ENCODE measurements around the gene CYP4V2.

DNA sequence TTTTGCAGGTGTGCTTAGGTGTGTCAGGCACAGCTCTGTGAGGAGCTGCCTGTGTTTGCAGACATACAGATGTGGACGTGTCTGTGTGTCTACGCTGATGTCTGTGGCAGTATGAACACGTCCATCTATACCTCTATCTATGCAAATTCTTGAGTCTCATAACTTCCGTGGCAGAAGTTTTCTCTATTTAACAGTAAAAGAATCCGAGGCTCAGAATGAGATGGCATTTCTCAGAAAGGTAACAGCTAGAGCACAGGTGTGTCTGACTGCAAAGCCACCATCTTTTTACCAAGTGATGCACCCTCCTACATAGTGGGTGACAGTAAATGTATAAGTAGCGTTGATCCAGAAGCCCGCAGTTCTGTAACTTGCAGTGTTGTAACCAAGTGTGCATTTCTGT is 39.9 kb upstream of the CYP4V2 start:
- TF ChIP-seq, protein P1, sequence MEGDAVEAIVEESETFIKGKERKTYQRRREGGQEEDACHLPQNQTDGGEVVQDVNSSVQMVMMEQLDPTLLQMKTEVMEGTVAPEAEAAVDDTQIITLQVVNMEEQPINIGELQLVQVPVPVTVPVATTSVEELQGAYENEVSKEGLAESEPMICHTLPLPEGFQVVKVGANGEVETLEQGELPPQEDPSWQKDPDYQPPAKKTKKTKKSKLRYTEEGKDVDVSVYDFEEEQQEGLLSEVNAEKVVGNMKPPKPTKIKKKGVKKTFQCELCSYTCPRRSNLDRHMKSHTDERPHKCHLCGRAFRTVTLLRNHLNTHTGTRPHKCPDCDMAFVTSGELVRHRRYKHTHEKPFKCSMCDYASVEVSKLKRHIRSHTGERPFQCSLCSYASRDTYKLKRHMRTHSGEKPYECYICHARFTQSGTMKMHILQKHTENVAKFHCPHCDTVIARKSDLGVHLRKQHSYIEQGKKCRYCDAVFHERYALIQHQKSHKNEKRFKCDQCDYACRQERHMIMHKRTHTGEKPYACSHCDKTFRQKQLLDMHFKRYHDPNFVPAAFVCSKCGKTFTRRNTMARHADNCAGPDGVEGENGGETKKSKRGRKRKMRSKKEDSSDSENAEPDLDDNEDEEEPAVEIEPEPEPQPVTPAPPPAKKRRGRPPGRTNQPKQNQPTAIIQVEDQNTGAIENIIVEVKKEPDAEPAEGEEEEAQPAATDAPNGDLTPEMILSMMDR (IDR thresholded peaks at IDR 0.05) = no peak
- TF ChIP-seq POLR2A (IDR thresholded peaks at IDR 0.05) = no peak
